AG04449 (cell line): ENCODE results near the gene WT1.

Source experiments
- CTCF ChIA-PET: fragments of 350-600 bp; formaldehyde crosslinking; extraction: SDS; loops from one replicate; lab custom pipeline; 2021; ENCODE audit warnings: antibody characterized with exemption; lab: Yijun Ruan, JAX
- POLR2A ChIA-PET: fragments of 400-600, 350-600 bp; formaldehyde crosslinking; extraction: SDS; loops from one replicate; lab custom pipeline; 2020; ENCODE audit warnings: antibody characterized with exemption, inconsistent platforms; lab: Yijun Ruan, JAX
- DNase-seq: peaks from one replicate; pipeline ENCODE4 v3.0.0-alpha.2; 2010; ENCODE audit warnings: low read depth, low spot score
- H3K4me3 ChIP-seq: 2 replicates; pipeline ENCODE4 v1.5.1; 2011; ENCODE audit warnings: low read depth, mild to moderate bottlenecking, control low read depth, low read length
- CTCF ChIP-seq: IDR thresholded peaks from one replicate; pipeline ENCODE4 v1.5.1; 2011; ENCODE audit warnings: mild to moderate bottlenecking, moderate library complexity, low read length, control low read depth, inconsistent platforms; ENCODE audit not compliant: insufficient read depth; ENCODE audit errors: missing control alignments

The WT1 gene

GRCh38 chr11:32427935-32428664, 7.2 kb downstream of the WT1 start:
- TF ChIP-seq CTCF, result no peak
- DNase-seq, result no peak
- no peak overlapping the region for H3K4me3 ChIP-seq
- CTCF ChIA-PET, result no interaction called here
- POLR2A ChIA-PET, result no interaction called here

GRCh38 chr11:32427616-32427934, 7.8 kb downstream of the WT1 start:
- POLR2A ChIA-PET, result interaction anchor here (0.6 kb wide), 1 partner anchor 480 kb away, joined by 3 read pairs; no protein-coding TSS in a partner anchor
- H3K4me3 ChIP-seq, result no peak overlapping the region
- DNase-seq, result no peak
- no peak for TF ChIP-seq CTCF
- CTCF ChIA-PET, result no interaction called here

- no peak for DNase-seq
- no peak for TF ChIP-seq CTCF
- CTCF ChIA-PET, result no interaction called here
- H3K4me3 ChIP-seq, result no peak overlapping the region
- POLR2A ChIA-PET, result interaction anchor here (0.6 kb wide), 1 partner anchor 481 kb away, joined by 3 read pairs; no protein-coding TSS in a partner anchor
Observed at GRCh38 chr11:32426819-32427615, 8.3 kb downstream of the WT1 start.

GRCh38 chr11:32426192-32426591, 9.1 kb downstream of the WT1 start:
- CTCF ChIA-PET, result no interaction called here

GRCh38 chr11:32425761-32426160, 9.6 kb downstream of the WT1 start:
- CTCF ChIA-PET, result no interaction called here
- no peak for DNase-seq

More at GRCh38 chr11:32426192-32426591, 9.1 kb downstream of the WT1 start:
- DNase-seq, result no peak
- no peak overlapping the region for H3K4me3 ChIP-seq
- POLR2A ChIA-PET, result no interaction called here
- TF ChIP-seq CTCF, result no peak

More at GRCh38 chr11:32425761-32426160, 9.6 kb downstream of the WT1 start:
- H3K4me3 ChIP-seq, result no peak overlapping the region
- POLR2A ChIA-PET, result no interaction called here
- TF ChIP-seq CTCF, result no peak
